SW 1271 (cell line): Measurements from ENCODE around the gene BLM.
A peak's percentile ranks its signal among the peaks of the same experiment; 100 is the strongest.
"Not testable (repeated sequence)": the region's sequence is repeated elsewhere in the genome, so short reads cannot be mapped to it uniquely, and the experiment has no call there.

Experiments
- DNase-seq, 2 experiments: peaks; one replicate each; lab custom pipeline; 2025; lab: John Stamatoyannopoulos, UW

BLM gene

GRCh38 chr15:90740545-90740944 is 23.4 kb downstream of the BLM start:
- DNase-seq, result not testable (repeated sequence)

- DNase-seq, result no peak
Measured at GRCh38 chr15:90742087-90742486, 24.9 kb downstream of the BLM start.

GRCh38 chr15:90743407-90743806 is 26.3 kb downstream of the BLM start:
- no peak for DNase-seq

GRCh38 chr15:90744759-90745402 is 27.7 kb downstream of the BLM start:
- DNase-seq, result no peak

GRCh38 chr15:90749754-90750153 is 32.6 kb downstream of the BLM start:
- no peak for DNase-seq

GRCh38 chr15:90750186-90750585 is 33.0 kb downstream of the BLM start:
- no peak for DNase-seq

- no peak for DNase-seq
Measured at GRCh38 chr15:90751300-90751825, 34.2 kb downstream of the BLM start.

- no peak for DNase-seq
Measured at GRCh38 chr15:90756916-90757315, 39.8 kb downstream of the BLM start.

GRCh38 chr15:90757461-90757860 is 40.3 kb downstream of the BLM start:
- no peak for DNase-seq

- no peak for DNase-seq
Measured at GRCh38 chr15:90760661-90761232, 43.6 kb downstream of the BLM start.

- DNase-seq, result no peak
Measured at GRCh38 chr15:90761629-90762028, 44.5 kb downstream of the BLM start.

GRCh38 chr15:90762109-90762508 is 45.0 kb downstream of the BLM start:
- no peak for DNase-seq

- no peak for DNase-seq
Measured at GRCh38 chr15:90763366-90764099, 46.4 kb downstream of the BLM start.

- DNase-seq, result no peak
Measured at GRCh38 chr15:90765531-90765930, 48.4 kb downstream of the BLM start.

- DNase-seq, result no peak
Measured at GRCh38 chr15:90765966-90766365, 48.8 kb downstream of the BLM start.

- no peak for DNase-seq
Measured at GRCh38 chr15:90769375-90769774, 52.2 kb downstream of the BLM start.

GRCh38 chr15:90773485-90773884 is 56.3 kb downstream of the BLM start:
- no peak for DNase-seq

- DNase-seq, result peak; percentile 21 to 69
Measured at GRCh38 chr15:90774731-90775514, 57.8 kb downstream of the BLM start.

GRCh38 chr15:90780916-90781315 is 63.8 kb downstream of the BLM start:
- DNase-seq, result no peak

- no peak for DNase-seq
Measured at GRCh38 chr15:90782442-90782841, 65.3 kb downstream of the BLM start.

GRCh38 chr15:90787881-90788280 is 70.7 kb downstream of the BLM start:
- DNase-seq, result no peak

- DNase-seq, result no peak
Measured at GRCh38 chr15:90789462-90789861, 72.3 kb downstream of the BLM start.
